DMS53 treated with DMSO at 0.1 percent for 48 hours (cell line): ENCODE measurements around the gene DDX1.

Experiments
- DNase-seq: peaks from one replicate; lab custom pipeline; 2025; ENCODE audit not compliant: unreplicated experiment; lab: John Stamatoyannopoulos, UW

DDX1 gene

DNA sequence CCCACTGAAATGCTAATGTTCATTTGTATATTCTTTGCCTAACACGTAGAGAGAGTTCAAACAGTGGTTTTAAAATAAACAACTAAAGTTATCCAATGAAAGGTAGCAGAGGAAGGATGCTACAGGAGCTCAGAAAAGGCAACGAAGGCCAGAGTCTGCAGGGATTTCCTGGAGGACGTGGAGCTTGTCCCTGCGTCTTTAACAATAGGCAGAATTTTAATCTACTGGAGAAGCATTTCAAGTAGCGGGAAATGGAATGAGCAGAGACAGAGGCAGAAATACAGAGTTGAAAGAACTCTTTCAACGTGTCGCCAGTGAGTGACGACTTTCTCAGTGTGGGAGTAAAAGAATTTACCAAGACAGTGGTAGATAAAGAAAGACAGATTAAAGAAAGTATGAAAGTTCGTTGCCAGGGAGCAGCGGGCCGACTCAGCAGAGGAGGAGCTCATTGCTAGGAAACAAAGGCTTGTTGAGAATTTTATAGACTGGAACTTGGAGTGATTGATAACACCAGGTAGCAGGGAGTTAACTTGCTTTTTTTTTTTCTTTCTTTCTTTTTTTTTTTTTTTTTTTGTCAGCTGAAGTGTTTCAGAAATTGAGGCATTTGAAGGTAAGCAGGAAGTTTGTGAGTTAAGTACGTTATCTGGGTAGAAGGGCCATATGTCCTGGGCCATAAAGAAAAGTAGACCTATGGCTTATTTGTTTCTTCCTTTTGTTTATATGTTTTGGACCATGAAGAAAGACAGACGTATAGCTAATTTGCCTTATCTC lies 29.9 kb upstream of the DDX1 start:
- no peak for DNase-seq

DNA sequence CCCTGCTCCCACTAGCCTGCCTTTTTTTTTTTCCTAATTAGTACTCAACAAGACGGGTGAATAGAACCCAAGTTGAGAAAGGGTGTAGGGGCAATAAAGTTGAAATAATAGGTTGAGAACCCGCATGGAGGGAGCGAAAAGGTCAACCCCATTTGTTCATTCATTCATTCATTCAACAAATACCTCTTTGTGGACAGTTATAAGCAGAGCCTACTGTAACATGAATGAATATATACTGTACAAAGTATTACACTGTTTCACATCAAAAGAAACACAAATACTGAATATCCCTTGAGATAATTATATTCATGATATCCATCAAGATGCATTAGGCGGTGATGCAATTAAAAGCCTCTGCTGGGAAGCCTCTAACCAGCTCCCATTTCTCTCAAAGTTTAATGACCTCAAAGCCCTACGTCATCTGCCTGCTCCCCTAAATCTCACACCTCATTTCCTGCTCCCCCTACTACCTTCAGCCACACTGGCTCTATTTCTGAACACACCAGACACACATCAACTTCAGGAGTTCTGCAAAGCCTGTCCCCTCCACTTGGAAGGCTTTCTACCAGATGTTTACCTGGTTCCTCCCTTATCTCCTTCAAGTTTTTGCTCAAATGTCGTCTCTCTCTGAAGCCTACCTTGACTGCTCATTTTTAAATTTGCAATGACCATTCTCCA lies 29.2 kb upstream of the DDX1 start:
- no peak for DNase-seq

DNA sequence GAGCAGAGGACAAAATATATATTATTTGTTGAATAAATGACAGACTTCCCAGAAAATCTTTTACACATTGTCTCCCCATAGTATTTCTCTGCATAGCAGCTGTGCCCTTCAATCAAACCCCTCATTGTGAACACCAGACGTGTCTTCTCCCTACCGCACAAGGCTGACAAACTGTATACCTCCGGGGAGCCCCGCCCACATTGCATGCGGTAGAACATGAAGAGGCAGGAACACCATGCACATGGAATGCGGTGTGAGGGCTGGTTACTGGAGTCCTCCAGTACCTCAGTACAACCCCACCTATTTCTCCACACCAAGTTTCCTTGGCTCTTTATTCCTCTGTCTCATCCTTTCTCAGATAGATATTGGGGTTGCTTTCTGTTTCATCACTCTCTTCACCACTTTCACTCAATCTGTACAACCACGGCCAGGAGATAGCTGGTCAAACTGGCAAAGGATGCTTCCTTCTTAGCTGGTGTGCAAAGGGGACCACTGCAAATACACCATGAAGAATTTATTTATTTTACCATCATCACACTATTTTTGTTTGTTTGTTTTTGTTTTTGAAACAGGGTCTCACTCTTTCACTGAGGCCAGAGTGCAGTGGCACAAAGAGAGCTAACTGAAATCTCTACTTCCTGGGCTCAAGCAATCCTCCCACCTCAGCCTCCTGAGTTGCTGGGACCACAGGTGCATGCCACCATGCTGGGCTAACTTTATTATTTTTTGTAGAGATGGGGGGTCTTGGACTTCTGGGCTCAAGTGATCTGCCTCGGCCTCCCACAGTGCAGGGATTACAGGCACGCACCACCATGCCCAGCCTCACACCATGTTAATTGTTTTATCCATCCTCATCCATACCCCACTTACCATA lies 28.2 kb upstream of the DDX1 start:
- no peak for DNase-seq

DNA sequence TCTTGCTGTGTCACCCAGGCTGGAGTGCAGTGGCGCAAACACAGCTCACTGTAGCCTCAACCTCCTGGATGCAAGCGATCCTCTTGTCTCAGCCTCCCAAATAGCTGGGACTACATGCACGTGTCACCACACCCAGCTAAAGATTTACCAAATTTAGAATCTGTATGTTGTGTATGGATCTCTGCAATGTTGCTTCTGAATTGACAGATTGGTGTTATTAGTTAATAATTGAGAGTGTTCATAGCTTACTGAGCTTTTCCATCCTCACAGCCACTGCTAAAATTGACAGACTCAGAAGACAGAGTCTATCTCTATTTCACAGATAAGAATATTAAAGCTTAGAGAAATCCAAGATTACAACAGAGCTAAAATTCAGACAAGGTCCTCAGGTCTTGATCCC lies 26.3 kb upstream of the DDX1 start:
- no peak for DNase-seq

DNA sequence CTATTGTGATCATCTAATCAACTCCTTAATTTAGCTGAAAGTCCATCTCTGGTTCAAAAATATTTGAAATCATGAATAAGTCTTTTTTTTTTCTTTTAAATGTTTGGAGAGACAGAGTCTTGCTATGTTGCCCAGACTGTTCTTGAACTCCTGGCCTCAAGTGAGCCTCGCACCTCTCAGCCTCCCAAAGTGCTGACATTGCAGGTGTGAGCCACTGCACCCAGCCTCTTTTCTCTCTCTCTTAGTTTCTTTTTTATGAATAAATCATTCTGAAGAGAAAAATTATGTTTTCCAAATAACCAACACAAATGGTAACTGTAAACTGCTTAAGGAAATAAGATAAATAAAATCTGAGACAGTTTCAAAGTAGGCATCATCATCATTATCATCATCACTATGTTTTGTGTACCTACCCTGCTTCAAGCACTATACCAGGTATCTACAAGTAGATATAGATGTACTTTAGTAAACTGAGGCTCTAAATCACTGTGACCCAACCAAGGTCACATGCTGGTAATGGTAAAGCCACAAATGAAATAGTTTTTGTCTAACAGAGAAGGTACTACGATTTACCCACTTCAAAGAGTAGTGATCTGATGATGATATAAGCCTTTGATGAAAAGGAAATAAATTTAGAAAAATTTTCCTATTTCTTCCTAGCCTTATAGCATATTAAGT lies 25.5 kb upstream of the DDX1 start:
- no peak for DNase-seq

DNA sequence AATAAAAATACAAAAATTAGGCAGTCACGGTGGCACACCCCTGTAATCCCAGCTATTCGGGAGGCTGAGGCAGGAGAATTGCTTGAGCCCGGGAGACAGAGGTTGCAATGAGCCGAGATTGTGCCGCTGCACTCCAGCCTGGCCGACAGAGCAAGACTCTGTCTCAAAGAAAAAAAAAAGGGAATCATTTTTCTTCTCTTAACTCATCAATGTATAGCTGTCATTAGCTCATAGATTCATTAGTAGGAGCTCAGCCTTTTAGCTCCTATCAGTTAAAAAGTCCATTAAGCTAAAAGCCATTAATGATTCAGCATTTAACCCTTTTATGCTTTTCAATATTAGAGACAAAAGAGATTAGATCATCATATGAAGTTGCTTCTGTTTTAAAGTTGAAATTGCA lies 24.8 kb upstream of the DDX1 start:
- no peak for DNase-seq

DNA sequence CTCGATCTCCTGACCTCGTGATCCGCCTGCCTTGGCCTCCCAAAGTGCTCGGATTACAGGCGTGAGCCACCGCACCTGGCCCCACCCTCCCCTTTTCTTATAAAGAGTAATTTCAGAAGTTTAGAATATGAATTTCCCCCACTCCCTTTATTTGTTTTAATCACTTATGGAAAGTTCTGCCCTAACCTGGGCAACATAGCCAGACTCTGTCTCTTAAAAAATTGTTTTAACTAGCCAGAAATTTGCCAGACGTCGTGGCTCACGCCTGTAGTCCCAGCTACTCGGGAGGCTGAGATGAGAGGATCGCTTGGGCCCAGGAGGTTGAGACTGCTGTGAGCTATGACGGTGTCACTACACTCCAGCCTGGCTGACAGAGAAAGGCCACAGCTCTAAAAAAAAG lies 22.8 kb upstream of the DDX1 start:
- DNase-seq: no peak

DNA sequence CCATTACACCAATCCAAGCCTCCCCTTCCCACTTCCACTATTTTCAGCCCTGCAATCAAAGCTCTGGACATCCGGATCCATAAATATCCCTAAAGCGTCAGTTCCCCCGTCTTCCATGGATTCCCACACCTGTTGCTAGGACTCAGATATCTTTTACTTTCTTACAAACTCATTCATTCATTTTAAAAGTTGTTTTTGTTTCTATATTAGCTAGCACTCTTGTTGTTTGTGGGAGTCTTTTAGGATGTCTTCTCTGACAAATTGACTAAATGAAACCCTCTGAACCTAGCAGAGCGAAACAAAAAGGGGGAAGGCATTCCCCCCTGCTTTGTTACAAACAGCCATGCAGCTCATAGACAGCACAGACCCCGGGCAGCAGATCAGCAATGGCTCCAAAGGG lies 21.6 kb upstream of the DDX1 start:
- DNase-seq: no peak

DNA sequence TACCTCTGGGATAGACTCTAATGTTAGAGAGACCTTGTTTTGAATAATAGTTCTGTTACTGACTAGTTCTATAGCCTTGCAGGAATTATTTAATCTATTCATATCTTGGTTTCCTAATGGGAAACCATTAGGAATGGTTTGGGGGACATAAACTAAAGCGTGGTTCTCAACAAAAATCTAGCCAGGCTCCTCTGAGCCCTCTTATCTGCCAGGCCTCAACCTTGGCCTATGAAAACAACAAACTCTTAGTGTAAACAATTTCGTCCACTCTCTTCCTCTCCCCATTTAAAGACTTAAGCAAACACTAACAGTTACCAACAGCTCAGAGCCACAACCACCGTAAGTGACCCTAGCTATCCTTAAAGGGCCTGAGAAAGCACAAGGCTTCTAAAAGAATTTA lies 19.9 kb upstream of the DDX1 start:
- DNase-seq: no peak

DNA sequence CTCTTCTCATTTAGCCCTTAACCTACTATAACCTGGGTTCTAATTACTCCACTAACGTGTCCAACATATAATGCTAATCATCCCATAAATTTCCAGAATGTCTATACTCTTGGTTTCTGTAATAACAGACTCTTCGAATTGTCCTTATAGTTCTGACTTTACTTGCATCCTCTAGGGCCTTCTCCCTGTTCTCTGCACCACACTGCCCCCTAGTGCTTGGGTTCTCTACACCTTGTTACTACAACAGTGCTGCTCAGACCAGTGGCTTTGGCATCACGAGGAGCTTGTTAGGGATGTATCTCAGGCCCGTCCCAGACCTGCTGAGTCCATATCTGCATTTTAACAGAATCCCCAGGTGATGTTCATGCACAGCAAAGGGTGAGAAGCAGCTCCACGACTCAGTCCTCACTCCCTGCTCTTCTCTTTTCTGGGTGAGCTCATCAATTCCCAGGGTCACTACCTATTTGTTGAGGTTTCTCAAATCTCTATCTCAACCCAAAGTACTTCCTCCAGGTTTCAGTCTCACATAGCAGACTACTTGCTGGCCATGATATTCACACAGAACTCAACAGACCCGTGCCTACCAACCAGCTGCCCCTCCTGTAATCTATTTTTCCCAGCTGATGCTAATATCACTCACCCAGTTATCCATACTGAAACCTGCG lies 14.5 kb upstream of the DDX1 start:
- DNase-seq: peak; percentile 49

DNA sequence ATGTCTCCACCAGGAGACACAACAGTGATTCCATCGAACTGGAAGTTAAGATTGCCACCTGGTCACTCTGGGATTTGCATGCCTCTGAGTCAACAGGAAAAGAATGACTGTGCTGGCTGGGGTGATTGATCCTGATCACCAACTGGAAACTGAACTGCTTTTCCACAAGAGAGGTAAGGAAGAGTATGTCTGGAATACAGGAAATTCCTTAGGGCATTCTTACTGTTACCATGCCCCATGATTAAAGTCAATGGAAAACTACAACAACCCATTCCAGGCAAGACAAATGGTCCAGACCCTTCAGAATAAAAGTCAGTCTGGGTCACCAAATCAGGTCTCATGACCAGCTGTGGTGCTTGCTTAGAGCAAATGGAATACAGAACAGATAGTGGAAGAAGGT lies 12.0 kb upstream of the DDX1 start:
- DNase-seq: no peak

DNA sequence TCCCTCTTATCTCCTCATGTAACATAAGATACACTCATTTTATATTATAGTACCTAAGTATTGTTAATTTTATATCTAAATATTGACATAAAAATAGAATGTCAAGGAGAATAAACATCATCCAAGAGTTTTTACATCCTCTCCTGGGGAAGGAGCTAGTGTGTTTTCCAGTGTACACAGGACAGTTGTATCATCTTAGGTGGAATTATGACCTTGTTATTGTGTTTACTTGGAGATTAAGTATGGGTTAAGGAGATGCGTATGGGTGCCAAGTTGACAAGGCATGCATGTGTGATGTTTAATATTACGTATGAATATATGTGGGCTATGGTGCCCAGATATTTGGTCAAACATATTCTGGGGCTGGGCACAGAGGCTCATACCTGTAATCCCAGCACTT lies 11.2 kb upstream of the DDX1 start:
- peak; percentile 15 for DNase-seq

DNA sequence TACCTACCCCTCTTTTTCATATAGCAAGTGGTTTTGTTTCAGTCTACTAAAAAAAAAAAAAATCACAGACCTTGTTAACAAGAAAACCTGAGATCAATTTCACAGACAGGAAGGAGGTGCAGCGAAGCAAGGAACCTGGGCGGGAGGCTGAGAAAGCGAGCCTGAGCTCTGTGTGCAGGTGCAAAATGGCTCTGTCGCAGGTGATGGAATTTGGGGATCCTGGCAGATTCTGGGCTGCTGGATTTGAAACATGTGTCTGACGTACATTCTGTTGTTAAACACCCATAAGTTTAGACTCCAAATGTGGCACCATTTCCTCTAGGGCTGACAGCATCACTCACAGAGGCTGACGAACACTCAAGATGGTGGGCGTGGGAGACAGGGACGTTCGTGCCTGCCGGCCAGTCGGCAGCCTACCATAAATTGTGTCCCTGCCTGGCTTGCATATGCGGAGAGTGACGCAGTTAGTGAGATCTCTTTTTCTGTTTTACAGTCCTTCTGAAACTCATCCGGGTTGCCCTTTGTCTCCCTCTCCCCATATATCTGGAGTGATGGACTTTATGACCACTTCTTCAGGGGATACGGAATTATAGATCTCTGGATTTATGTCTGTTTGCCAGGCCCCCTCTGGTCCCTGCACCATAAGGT lies 8.8 kb upstream of the DDX1 start:
- DNase-seq: no peak

DNA sequence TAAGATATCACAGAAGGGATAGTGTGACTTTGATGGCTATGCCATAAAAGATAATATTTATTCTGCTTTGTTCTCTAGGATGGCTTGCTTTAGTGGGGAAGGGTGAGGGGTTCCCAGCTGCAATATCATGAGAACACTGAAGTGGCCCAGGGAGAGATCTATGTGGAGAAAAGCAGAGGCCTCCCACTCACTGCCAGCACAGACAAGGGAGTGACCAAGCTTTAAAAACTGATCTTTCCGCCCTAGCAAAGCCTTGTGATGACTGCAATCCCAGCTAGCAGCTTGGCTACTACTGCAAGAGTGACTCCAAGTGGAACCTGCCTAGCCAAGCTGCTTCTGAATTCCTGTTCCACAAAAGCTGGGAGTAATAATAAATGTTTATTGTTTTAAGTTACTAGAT lies 7.8 kb upstream of the DDX1 start:
- DNase-seq: no peak

DNA sequence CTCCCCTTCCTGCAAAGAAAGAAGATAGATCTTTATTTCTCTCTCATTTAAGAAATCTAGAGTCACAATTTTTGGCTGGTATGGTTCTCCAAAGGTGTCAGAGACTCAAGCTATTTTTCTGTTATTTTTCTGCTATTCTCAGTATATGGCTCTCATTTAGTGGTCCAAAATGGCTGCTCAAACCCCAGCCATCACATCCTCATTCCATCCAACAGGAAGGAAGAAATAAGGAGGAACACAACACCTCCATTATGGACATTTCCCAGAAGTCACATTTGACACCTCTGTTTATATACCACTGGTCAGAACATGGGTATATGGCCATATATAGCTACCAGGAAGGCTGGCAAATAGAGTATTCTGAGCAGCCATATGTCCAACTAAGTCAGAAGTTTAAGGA lies 7.4 kb upstream of the DDX1 start:
- no peak for DNase-seq

DNA sequence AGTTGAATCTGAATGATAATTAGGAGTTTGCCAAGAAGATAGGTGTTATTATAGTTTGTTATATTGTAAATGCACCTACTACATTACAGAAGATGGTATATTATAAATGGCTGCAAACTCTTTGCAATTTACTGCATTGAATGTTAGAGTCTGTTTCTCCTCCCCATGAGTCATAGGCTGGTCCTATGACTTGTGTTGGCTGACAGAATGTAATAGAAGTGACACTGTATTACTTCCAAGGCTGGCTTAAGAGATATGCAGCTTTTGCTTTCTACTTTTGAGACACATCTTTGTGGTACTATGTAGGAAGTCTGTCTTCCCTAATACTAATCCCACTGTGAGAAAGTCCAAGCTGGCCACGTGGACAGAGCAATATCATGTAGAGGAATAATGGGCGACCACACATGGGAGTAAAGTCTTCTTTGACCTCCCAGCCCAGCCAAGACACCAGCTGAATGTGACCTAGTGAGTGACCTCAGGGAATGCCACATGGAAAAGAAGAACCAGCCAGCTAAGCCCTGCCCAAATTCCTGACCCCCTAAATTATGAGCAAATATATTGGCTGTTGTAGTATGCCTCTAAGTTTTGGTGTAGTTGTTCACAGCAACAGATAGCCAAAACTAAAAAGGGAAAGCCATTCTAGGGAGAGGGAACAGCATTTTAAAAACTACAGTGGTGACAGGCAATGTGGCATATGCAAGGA lies 6.8 kb upstream of the DDX1 start:
- no peak for DNase-seq

DNA sequence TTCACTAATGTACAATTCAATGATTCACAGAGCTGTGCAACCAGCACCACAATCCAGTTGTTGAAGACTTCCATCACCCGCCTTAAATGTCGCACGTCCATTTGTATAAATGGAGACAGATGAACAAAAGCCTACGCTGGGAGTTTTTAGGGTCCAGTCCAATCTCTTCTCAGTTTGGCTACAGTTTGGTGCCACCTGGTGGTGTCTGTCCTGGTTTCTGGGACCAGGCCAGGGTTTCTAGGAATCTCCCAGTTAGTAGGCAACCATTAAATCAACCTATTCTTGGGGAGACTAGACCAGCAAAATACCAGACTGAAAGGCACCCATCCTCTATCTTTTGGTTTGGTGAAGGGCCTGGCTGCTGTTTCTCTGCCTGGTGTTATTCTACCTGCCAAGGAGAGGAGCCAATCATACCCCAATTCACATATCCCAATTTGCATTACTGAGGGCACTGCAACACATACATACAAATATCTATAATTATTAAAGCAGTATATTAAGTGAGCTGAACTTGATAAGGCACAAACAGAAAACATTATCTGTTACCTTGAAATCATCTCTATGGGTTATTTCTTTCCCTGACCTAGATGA lies 3.2 kb upstream of the DDX1 start:
- DNase-seq: peak; percentile 55

DNA sequence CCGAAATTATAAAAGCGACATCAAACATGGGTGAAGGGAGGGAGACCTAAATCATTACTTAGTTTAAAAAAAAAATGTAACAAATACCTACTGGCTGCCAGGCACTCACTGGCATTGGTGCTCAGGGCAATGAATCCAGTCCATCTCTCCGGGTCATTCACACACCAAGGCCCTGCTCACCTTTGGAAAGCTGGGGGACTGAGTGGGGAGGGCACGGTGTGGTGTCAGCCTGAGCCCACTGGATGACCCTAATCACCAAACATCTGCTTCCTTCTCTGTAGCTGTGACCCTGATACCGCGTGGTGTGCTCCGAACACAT lies 336 bp upstream of the DDX1 start:
- DNase-seq: peak; percentile 46

DNA sequence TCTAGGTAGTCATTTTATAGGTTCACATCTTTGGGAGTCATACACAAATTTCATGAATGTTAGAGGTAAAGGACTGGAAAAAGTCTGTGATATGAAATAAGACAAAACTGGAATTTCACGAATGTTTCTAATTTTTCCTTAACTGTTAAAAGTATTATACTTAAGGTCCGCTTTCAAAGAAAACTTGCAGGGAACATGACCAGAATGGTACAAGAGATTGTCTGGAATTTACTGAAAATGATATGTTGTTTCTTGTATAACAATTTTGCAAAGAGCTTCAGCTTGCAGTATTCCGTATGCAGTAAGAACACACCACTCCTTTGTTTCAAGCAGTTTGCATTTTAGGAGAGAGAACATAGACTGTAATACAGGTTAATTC lies 1.6 kb downstream of the DDX1 start:
- DNase-seq: no peak
